ENCODE measurements around the gene ZMIZ2. TPM values are rescaled to one million over a fixed set of nuclear protein-coding genes. Genes with fewer than 3 reads are reported as not detected.

ZMIZ2 gene
- total RNA-seq, 5 donors from 2014 or later (not counting 1 experiment from before 2014, with no cell fraction given) = 112 to 172 (median 145) TPM

- H3K4me1 ChIP-seq (ENCODE audit: control insufficient read depth in 1 of 2, extremely low read depth in 1 of 2, insufficient read depth in 2 of 2, low read length in 2 of 2) = peaks cover 0 to 9% of the 10 kb centered on the region in 2 experiments
- no peaks in the 10 kb centered on the region for H3K9me3 ChIP-seq
- no peak overlapping the region for H3K4me3 Mint-ChIP-seq
- CTCF ChIA-PET = no interaction called here
- no peaks in the 10 kb centered on the region for H3K27me3 ChIP-seq (replicated peaks in 1 of 2; ENCODE audit: control insufficient read depth in 2 of 2, extremely low read depth in 1 of 2, insufficient read depth in 2 of 2, low read length in 1 of 2)
- 40% methylated on average over 5 of the region's 5 CpGs for WGBS (ENCODE audit: insufficient coverage)
- ATAC-seq (replicated peaks in 1 of 4) = no peak
- POLR2A ChIA-PET = no interaction called here
- peaks cover 7 to 23% (median 12%) of the 10 kb centered on the region in 3 donors for H3K4me1 Mint-ChIP-seq
- H3K27me3 Mint-ChIP-seq = no peaks in the 10 kb centered on the region
- H3K36me3 ChIP-seq (ENCODE audit: control insufficient read depth in 2 of 2, extremely low read depth in 1 of 2, insufficient read depth in 1 of 2, low read length in 1 of 2) = peaks cover 11 to 22% of the 10 kb centered on the region in 2 donors
- no peak for DNase-seq
- peak overlapping the region; percentile 39 for H3K27ac ChIP-seq (ENCODE audit: low read length)
- H3K27ac Mint-ChIP-seq = peak overlapping the region; percentile 62 to 73
- no peaks in the 10 kb centered on the region for H3K9me3 Mint-ChIP-seq
- H3K4me3 ChIP-seq (ENCODE audit: control insufficient read depth in 1 of 2, extremely low read depth in 1 of 2, low read length in 1 of 2) = no peak overlapping the region
- H3K36me3 Mint-ChIP-seq = peaks cover 15% of the 10 kb centered on the region
Measured at GRCh38 chr7:44712012-44712411, 36.6 kb upstream of the ZMIZ2 start.

- Mint-ChIP-seq H3K27me3 (no peaks in the 10 kb centered on the region), H3K27ac (no peak overlapping the region), H3K4me1 (peaks cover 7 to 23% (median 12%) of the 10 kb centered on the region in 3 donors), H3K9me3 (no peaks in the 10 kb centered on the region), H3K36me3 (peaks cover 5% of the 10 kb centered on the region), H3K4me3 (no peak overlapping the region)
- H3K27ac ChIP-seq (ENCODE audit: low read length) = no peak overlapping the region
- peaks cover 0 to 9% of the 10 kb centered on the region in 2 experiments for H3K4me1 ChIP-seq (ENCODE audit: control insufficient read depth in 1 of 2, extremely low read depth in 1 of 2, insufficient read depth in 2 of 2, low read length in 2 of 2)
- H3K4me3 ChIP-seq (ENCODE audit: control insufficient read depth in 1 of 2, extremely low read depth in 1 of 2, low read length in 1 of 2) = no peak overlapping the region
- ChIA-PET CTCF (no interaction called here), POLR2A (no interaction called here)
- WGBS (ENCODE audit: insufficient coverage) = 100% methylated on average over 1 of the region's 2 CpGs
- peaks cover 2 to 11% of the 10 kb centered on the region in 2 donors for H3K36me3 ChIP-seq (ENCODE audit: control insufficient read depth in 2 of 2, extremely low read depth in 1 of 2, insufficient read depth in 1 of 2, low read length in 1 of 2)
- no peak for ATAC-seq (replicated peaks in 1 of 4)
- no peaks in the 10 kb centered on the region for H3K9me3 ChIP-seq
- DNase-seq = no peak
- H3K27me3 ChIP-seq (replicated peaks in 1 of 2; ENCODE audit: control insufficient read depth in 2 of 2, extremely low read depth in 1 of 2, insufficient read depth in 2 of 2, low read length in 1 of 2) = no peaks in the 10 kb centered on the region
Measured at GRCh38 chr7:44713141-44713540, 35.5 kb upstream of the ZMIZ2 start.

GRCh38 chr7:44713680-44714335, 34.8 kb upstream of the ZMIZ2 start:
- Histone ChIP-seq H3K36me3 (ENCODE audit: control insufficient read depth in 2 of 2, extremely low read depth in 1 of 2, insufficient read depth in 1 of 2, low read length in 1 of 2) (peaks cover 0 to 5% of the 10 kb centered on the region in 2 donors), H3K4me3 (ENCODE audit: control insufficient read depth in 1 of 2, extremely low read depth in 1 of 2, low read length in 1 of 2) (no peak overlapping the region), H3K27me3 (replicated peaks in 1 of 2; ENCODE audit: control insufficient read depth in 2 of 2, extremely low read depth in 1 of 2, insufficient read depth in 2 of 2, low read length in 1 of 2) (no peaks in the 10 kb centered on the region), H3K27ac (ENCODE audit: low read length) (no peak overlapping the region), H3K9me3 (no peaks in the 10 kb centered on the region), H3K4me1 (ENCODE audit: control insufficient read depth in 1 of 2, extremely low read depth in 1 of 2, insufficient read depth in 2 of 2, low read length in 2 of 2) (peaks cover 0 to 9% of the 10 kb centered on the region in 2 experiments)
- no peak overlapping the region for H3K27ac Mint-ChIP-seq
- H3K4me1 Mint-ChIP-seq = peaks cover 7 to 23% (median 12%) of the 10 kb centered on the region in 3 donors
- ChIA-PET POLR2A (no interaction called here), CTCF (no interaction called here)
- H3K27me3 Mint-ChIP-seq = no peaks in the 10 kb centered on the region
- ATAC-seq (replicated peaks in 1 of 4) (no peak), DNase-seq (no peak)
- peaks cover 4% of the 10 kb centered on the region for H3K36me3 Mint-ChIP-seq
- H3K9me3 Mint-ChIP-seq = no peaks in the 10 kb centered on the region
- 83% methylated on average over 4 of the region's 7 CpGs for WGBS (ENCODE audit: insufficient coverage)
- H3K4me3 Mint-ChIP-seq = no peak overlapping the region

DNA sequence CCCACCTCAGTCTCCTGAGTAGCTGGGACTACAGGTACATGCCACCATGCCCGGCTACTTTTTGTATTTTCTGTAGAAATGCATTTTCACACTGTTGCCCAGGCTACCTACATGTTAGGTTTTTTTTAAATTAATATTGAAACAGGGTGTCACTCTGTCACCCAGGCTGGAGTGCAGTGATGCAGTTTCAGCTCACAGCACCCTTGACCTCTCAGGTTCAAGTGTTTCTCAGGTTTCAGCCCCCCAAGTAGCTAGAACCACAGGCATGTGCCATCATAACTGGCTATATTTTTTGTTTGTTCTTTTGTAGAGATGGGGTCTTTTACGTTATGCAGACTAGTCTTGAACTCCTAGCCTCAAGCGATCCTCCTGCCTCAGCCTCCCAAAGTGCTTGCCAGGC, 32.4 kb upstream of the ZMIZ2 start:
- Histone ChIP-seq H3K4me3 (ENCODE audit: control insufficient read depth in 1 of 2, extremely low read depth in 1 of 2, low read length in 1 of 2) (no peak overlapping the region), H3K36me3 (ENCODE audit: control insufficient read depth in 2 of 2, extremely low read depth in 1 of 2, insufficient read depth in 1 of 2, low read length in 1 of 2) (no peaks in the 10 kb centered on the region), H3K27ac (ENCODE audit: low read length) (no peak overlapping the region), H3K4me1 (ENCODE audit: control insufficient read depth in 1 of 2, extremely low read depth in 1 of 2, insufficient read depth in 2 of 2, low read length in 2 of 2) (peaks cover 0 to 9% of the 10 kb centered on the region in 2 experiments), H3K9me3 (no peaks in the 10 kb centered on the region), H3K27me3 (replicated peaks in 1 of 2; ENCODE audit: control insufficient read depth in 2 of 2, extremely low read depth in 1 of 2, insufficient read depth in 2 of 2, low read length in 1 of 2) (no peaks in the 10 kb centered on the region)
- DNase-seq (no peak), ATAC-seq (replicated peaks in 1 of 4) (no peak)
- 100% methylated on average over 2 of the region's 3 CpGs for WGBS (ENCODE audit: insufficient coverage)
- H3K4me3 Mint-ChIP-seq = no peak overlapping the region
- peaks cover 0 to 2% (median 0%) of the 10 kb centered on the region in 3 donors for H3K9me3 Mint-ChIP-seq
- no peaks in the 10 kb centered on the region for H3K27me3 Mint-ChIP-seq
- H3K4me1 Mint-ChIP-seq = peaks cover 7 to 19% (median 11%) of the 10 kb centered on the region in 3 donors
- no peak overlapping the region for H3K27ac Mint-ChIP-seq
- no peaks in the 10 kb centered on the region for H3K36me3 Mint-ChIP-seq
- CTCF ChIA-PET = no interaction called here
- POLR2A ChIA-PET = no interaction called here

GRCh38 chr7:44720301-44720700, 28.3 kb upstream of the ZMIZ2 start:
- Histone ChIP-seq H3K4me3 (ENCODE audit: control insufficient read depth in 1 of 2, extremely low read depth in 1 of 2, low read length in 1 of 2) (no peak overlapping the region), H3K4me1 (ENCODE audit: control insufficient read depth in 1 of 2, extremely low read depth in 1 of 2, insufficient read depth in 2 of 2, low read length in 2 of 2) (no peaks in the 10 kb centered on the region), H3K36me3 (ENCODE audit: control insufficient read depth in 2 of 2, extremely low read depth in 1 of 2, insufficient read depth in 1 of 2, low read length in 1 of 2) (no peaks in the 10 kb centered on the region), H3K27ac (ENCODE audit: low read length) (no peak overlapping the region), H3K27me3 (replicated peaks in 1 of 2; ENCODE audit: control insufficient read depth in 2 of 2, extremely low read depth in 1 of 2, insufficient read depth in 2 of 2, low read length in 1 of 2) (no peaks in the 10 kb centered on the region), H3K9me3 (no peaks in the 10 kb centered on the region)
- Mint-ChIP-seq H3K4me3 (no peak overlapping the region), H3K27me3 (no peaks in the 10 kb centered on the region), H3K4me1 (no peaks in the 10 kb centered on the region), H3K27ac (no peak overlapping the region), H3K9me3 (peaks cover 0 to 2% (median 0%) of the 10 kb centered on the region in 3 donors), H3K36me3 (no peaks in the 10 kb centered on the region)
- CTCF ChIA-PET = interaction anchor here in 1 of 2 donors (0.5 kb wide), 1 partner anchor 1613 kb away, joined by 3 read pairs; no protein-coding TSS in a partner anchor
- WGBS (ENCODE audit: insufficient coverage) = no CpG with 5 or more reads among the region's 4 CpGs
- DNase-seq = no peak
- ATAC-seq (replicated peaks in 1 of 4) = no peak
- POLR2A ChIA-PET = interaction anchor here in 1 of 2 donors (0.6 kb wide), 1 partner anchor 11 kb away, joined by 4 read pairs; no protein-coding TSS in a partner anchor

- Mint-ChIP-seq H3K27ac (no peak overlapping the region), H3K4me1 (peaks cover 0 to 6% (median 0%) of the 10 kb centered on the region in 3 donors), H3K27me3 (peaks cover 5 to 6% of the 10 kb centered on the region in 2 donors), H3K9me3 (peaks cover 0 to 2% (median 0%) of the 10 kb centered on the region in 3 donors), H3K4me3 (no peak overlapping the region), H3K36me3 (no peaks in the 10 kb centered on the region)
- Histone ChIP-seq H3K27me3 (replicated peaks in 1 of 2; ENCODE audit: control insufficient read depth in 2 of 2, extremely low read depth in 1 of 2, insufficient read depth in 2 of 2, low read length in 1 of 2) (no peaks in the 10 kb centered on the region), H3K4me1 (ENCODE audit: control insufficient read depth in 1 of 2, extremely low read depth in 1 of 2, insufficient read depth in 2 of 2, low read length in 2 of 2) (no peaks in the 10 kb centered on the region), H3K9me3 (no peaks in the 10 kb centered on the region), H3K27ac (ENCODE audit: low read length) (no peak overlapping the region), H3K36me3 (ENCODE audit: control insufficient read depth in 2 of 2, extremely low read depth in 1 of 2, insufficient read depth in 1 of 2, low read length in 1 of 2) (no peaks in the 10 kb centered on the region), H3K4me3 (ENCODE audit: control insufficient read depth in 1 of 2, extremely low read depth in 1 of 2, low read length in 1 of 2) (no peak overlapping the region)
- POLR2A ChIA-PET = no interaction called here
- CTCF ChIA-PET = no interaction called here
- WGBS (ENCODE audit: insufficient coverage) = 78% methylated on average over 3 of the region's 4 CpGs
- ATAC-seq (replicated peaks in 1 of 4) (no peak), DNase-seq (no peak)
Measured at GRCh38 chr7:44724276-44724675, 24.4 kb upstream of the ZMIZ2 start.

Data from T-cell (primary cell).